Neural cell (in vitro differentiated cells): ENCODE data around the gene SERGEF.
A peak's percentile ranks its signal among the peaks of the same experiment; 100 is the strongest.

ENCODE experiments used
- EP300 ChIP-seq: fragments of 450-650 bp; conservative IDR thresholded peaks from 2 replicates; pipeline ENCODE4 v1.6.1; 2014; ENCODE audit warnings: antibody characterized with exemption, mild to moderate bottlenecking, moderate library complexity; ENCODE audit not compliant: poor library complexity, severe bottlenecking
- EZH2 ChIP-seq: fragments of 200-600, 300-800 bp; shearing (Covaris generic), sonication (generic); IDR thresholded peaks from 2 replicates; pipeline ENCODE4 v1.6.1; 2014; ENCODE audit warnings: antibody characterized with exemption, low read length, borderline replicate concordance, mild to moderate bottlenecking; ENCODE audit not compliant: insufficient read depth, poor library complexity, severe bottlenecking
- POLR2AphosphoS5 ChIP-seq: IDR thresholded peaks from 2 replicates; pipeline ENCODE4 v1.6.1; 2012
- SMC3 ChIP-seq: fragments of 450-650 bp; conservative IDR thresholded peaks from 2 replicates; pipeline ENCODE4 v1.6.1; 2014; ENCODE audit warnings: antibody characterized with exemption, mild to moderate bottlenecking, moderate library complexity; ENCODE audit not compliant: poor library complexity
- TAF1 ChIP-seq: IDR thresholded peaks from 2 replicates; pipeline ENCODE4 v1.6.1; 2012; ENCODE audit warnings: low read depth
- TF ChIP-seq, protein P1 (sequence below): fragments of 450-650 bp; IDR thresholded peaks from 2 replicates; pipeline ENCODE4 v1.5.1; 2014; ENCODE audit warnings: antibody characterized with exemption, mild to moderate bottlenecking, moderate library complexity; ENCODE audit not compliant: poor library complexity, severe bottlenecking
- TF ChIP-seq, protein P2 (sequence below): IDR thresholded peaks from 2 replicates; pipeline ENCODE4 v1.6.1; 2012; ENCODE audit warnings: borderline replicate concordance

DNA sequence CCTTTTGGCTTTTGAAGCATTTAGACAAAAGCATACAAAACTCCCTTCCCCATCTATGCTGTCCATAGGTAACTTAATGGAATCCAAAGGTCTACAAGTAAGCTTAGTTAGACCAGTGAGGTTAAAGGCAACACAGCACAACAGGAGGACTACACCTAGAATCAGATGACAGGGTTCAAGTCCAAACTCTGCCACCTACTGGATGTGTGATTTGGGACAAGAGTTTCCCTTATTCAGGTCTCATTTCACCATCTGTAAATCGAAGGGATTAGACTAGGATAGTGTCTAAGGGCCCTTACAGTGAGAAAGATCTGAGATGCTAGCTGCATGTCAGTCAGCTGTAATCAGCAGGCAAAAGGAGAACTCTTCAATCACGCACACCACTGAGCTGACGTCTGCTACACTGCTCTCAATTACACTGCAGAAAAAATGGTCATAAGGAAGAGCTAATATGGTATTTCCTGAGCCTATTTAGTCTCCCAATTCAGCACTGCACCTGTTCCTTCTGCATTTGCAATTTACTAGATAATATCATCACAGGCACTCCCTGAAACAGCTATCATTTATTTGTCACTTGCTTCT lies 82.2 kb downstream of the SERGEF start:
- TF ChIP-seq POLR2AphosphoS5 (peak; percentile 46), EZH2 (no peak), SMC3 (peak; percentile 37), EP300 (peak; percentile 64), TAF1 (no peak)
- TF ChIP-seq, protein P1, sequence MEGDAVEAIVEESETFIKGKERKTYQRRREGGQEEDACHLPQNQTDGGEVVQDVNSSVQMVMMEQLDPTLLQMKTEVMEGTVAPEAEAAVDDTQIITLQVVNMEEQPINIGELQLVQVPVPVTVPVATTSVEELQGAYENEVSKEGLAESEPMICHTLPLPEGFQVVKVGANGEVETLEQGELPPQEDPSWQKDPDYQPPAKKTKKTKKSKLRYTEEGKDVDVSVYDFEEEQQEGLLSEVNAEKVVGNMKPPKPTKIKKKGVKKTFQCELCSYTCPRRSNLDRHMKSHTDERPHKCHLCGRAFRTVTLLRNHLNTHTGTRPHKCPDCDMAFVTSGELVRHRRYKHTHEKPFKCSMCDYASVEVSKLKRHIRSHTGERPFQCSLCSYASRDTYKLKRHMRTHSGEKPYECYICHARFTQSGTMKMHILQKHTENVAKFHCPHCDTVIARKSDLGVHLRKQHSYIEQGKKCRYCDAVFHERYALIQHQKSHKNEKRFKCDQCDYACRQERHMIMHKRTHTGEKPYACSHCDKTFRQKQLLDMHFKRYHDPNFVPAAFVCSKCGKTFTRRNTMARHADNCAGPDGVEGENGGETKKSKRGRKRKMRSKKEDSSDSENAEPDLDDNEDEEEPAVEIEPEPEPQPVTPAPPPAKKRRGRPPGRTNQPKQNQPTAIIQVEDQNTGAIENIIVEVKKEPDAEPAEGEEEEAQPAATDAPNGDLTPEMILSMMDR = peak; percentile 58
- TF ChIP-seq, protein P2, sequence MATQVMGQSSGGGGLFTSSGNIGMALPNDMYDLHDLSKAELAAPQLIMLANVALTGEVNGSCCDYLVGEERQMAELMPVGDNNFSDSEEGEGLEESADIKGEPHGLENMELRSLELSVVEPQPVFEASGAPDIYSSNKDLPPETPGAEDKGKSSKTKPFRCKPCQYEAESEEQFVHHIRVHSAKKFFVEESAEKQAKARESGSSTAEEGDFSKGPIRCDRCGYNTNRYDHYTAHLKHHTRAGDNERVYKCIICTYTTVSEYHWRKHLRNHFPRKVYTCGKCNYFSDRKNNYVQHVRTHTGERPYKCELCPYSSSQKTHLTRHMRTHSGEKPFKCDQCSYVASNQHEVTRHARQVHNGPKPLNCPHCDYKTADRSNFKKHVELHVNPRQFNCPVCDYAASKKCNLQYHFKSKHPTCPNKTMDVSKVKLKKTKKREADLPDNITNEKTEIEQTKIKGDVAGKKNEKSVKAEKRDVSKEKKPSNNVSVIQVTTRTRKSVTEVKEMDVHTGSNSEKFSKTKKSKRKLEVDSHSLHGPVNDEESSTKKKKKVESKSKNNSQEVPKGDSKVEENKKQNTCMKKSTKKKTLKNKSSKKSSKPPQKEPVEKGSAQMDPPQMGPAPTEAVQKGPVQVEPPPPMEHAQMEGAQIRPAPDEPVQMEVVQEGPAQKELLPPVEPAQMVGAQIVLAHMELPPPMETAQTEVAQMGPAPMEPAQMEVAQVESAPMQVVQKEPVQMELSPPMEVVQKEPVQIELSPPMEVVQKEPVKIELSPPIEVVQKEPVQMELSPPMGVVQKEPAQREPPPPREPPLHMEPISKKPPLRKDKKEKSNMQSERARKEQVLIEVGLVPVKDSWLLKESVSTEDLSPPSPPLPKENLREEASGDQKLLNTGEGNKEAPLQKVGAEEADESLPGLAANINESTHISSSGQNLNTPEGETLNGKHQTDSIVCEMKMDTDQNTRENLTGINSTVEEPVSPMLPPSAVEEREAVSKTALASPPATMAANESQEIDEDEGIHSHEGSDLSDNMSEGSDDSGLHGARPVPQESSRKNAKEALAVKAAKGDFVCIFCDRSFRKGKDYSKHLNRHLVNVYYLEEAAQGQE = no peak
